Measurements from ENCODE around the gene PGAM1.

PGAM1 gene

GRCh38 chr10:97411406-97411805, 14.6 kb upstream of the PGAM1 start:
- Histone ChIP-seq H3K4me1 (ENCODE audit: control insufficient read depth, insufficient read depth, low read length) (no peaks in the 10 kb centered on the region), H3K27ac (ENCODE audit: extremely low read depth, low read depth, low read length) (no peak overlapping the region), H3K4me3 (ENCODE audit: low read depth, low read length) (no peak overlapping the region), H3K9me3 (ENCODE audit: control insufficient read depth, insufficient read depth, low read depth, low read length) (no peaks in the 10 kb centered on the region), H3K36me3 (ENCODE audit: control insufficient read depth in 2 of 2, insufficient read depth in 1 of 2, low read length in 2 of 2) (no peaks in the 10 kb centered on the region)
- CTCF ChIA-PET: interaction anchor here (0.6 to 1.1 kb wide), 3 partner anchors 15 to 78 kb away, joined by 3 read pairs; no protein-coding TSS in a partner anchor
- POLR2A ChIA-PET: interaction anchor here (1.0 to 1.3 kb wide), 2 partner anchors 8 to 11 kb away, joined by 3 to 8 read pairs; no protein-coding TSS in a partner anchor
- TF ChIP-seq ZNF280D (tag by site-specific recombination; IDR thresholded peaks at IDR 0.05) (no peak), ZNF837 (tag by site-specific recombination; IDR thresholded peaks at IDR 0.05) (no peak), TSHZ1 (tag by site-specific recombination; IDR thresholded peaks at IDR 0.05; ENCODE audit: borderline replicate concordance) (no peak), ZBTB44 (tag by site-specific recombination; IDR thresholded peaks at IDR 0.05) (0 out of 2 replicates have a peak, but pooled peaks have one; percentile 64), GLI2 (tag by site-specific recombination; IDR thresholded peaks at IDR 0.05; ENCODE audit: borderline replicate concordance, low read depth) (no peak), REST (tag by site-specific recombination; IDR thresholded peaks at IDR 0.05) (peak; percentile 85), ZNF18 (tag by site-specific recombination; IDR thresholded peaks at IDR 0.05) (no peak), GLIS1 (tag by site-specific recombination; IDR thresholded peaks at IDR 0.05) (peak; percentile 81), ZNF302 (tag by site-specific recombination; IDR thresholded peaks at IDR 0.05; ENCODE audit: low read depth) (no peak), AEBP2 (tag by site-specific recombination; IDR thresholded peaks at IDR 0.05; ENCODE audit: borderline replicate concordance) (no peak), PRDM10 (tag by site-specific recombination; IDR thresholded peaks at IDR 0.05) (no peak), ZBTB49 (tag by site-specific recombination; IDR thresholded peaks at IDR 0.05; ENCODE audit: low read depth) (no peak), ZNF585B (tag by site-specific recombination; IDR thresholded peaks at IDR 0.05) (no peak), ZNF610 (tag by site-specific recombination; IDR thresholded peaks at IDR 0.05; ENCODE audit: borderline replicate concordance) (no peak)

All from HEK293 (cell line).